Upper lobe of left lung (tissue), 6 donors: Measurements from ENCODE around the gene LGMN. TPM values are rescaled to one million over a fixed set of nuclear protein-coding genes. Genes with fewer than 3 reads are reported as not detected.
A peak's percentile ranks its signal among the peaks of the same experiment; 100 is the strongest.

Source experiments
- ATAC-seq, 2 donors: fragments of 200-7000 bp; cut with Tn5 transposase; one replicate each; pipeline ENCODE4 v1.9.1; 2022; ENCODE audit warnings: mild to moderate bottlenecking in 2 of 2, moderate library complexity in 2 of 2; ENCODE audit not compliant: low FRiP score in 2 of 2
- DNase-seq, 2 donors: peaks; one replicate each; pipeline ENCODE4 v3.0.0-alpha.2; 2019 to 2020
- H3K27ac ChIP-seq, 4 donors: fragments of 200-600 bp; sonication (generic); one replicate each; pipeline ENCODE4 v1.5.1; 2016 to 2019
- H3K27me3 ChIP-seq, 4 donors: fragments of 200-600 bp; sonication (generic); one replicate each; pipeline ENCODE4 v1.5.1; 2017 to 2019
- H3K36me3 ChIP-seq, 4 donors: fragments of 200-600 bp; sonication (generic); one replicate each; pipeline ENCODE4 v1.5.1; 2016 to 2019
- H3K4me1 ChIP-seq, 4 donors: fragments of 200-600 bp; sonication (generic); one replicate each; pipeline ENCODE4 v1.5.1; 2018 to 2019
- H3K4me3 ChIP-seq, 4 donors: fragments of 200-600 bp; sonication (generic); one replicate each; pipeline ENCODE4 v1.5.1; 2017 to 2019; ENCODE audit warnings: mild to moderate bottlenecking in 2 of 4, moderate library complexity in 1 of 4
- H3K9me3 ChIP-seq, 4 donors: fragments of 200-600 bp; sonication (generic); one replicate each; pipeline ENCODE4 v1.5.1; 2018 to 2019
- CTCF ChIP-seq, 6 experiments: fragments of 450-650 bp in 4 of 6; fragments of 200-600 bp in 2 of 6; sonication (generic) in 2 of 6; IDR thresholded peaks; one replicate each; pipeline ENCODE4 v1.5.1; 2016 to 2019; ENCODE audit warnings: antibody characterized with exemption in 6 of 6
- EP300 ChIP-seq, 4 donors: sonication (generic); formaldehyde crosslinking; IDR thresholded peaks; one replicate each; pipeline ENCODE4 v1.5.1; 2017; ENCODE audit warnings: antibody characterized with exemption in 4 of 4, control low read depth in 2 of 4
- POLR2A ChIP-seq, 4 donors: fragments of 450-650 bp; IDR thresholded peaks; one replicate each; pipeline ENCODE4 v1.5.1; 2016 to 2017; ENCODE audit warnings: antibody characterized with exemption in 4 of 4, mild to moderate bottlenecking in 2 of 4
- POLR2AphosphoS5 ChIP-seq, 2 donors: sonication (generic); formaldehyde crosslinking; IDR thresholded peaks; one replicate each; pipeline ENCODE4 v1.5.1; 2017; ENCODE audit warnings: antibody characterized with exemption in 2 of 2
- WGBS, 2 donors: methylation state at CpG; one replicate each; pipeline ENCODE4 v1.1.5; 2017 to 2018; 5-methylcytosine and 5-hydroxymethylcytosine counted together
- total RNA-seq, 6 donors: library from RNA; depleted of rRNA in 4 of 6; stranded (reverse); fragments of >200 nt in 4 of 6; gene quantifications; one replicate each; pipeline versions ENCODE4 v1.1.0 to v1.2.1, GENCODE V29; 2016 to 2021
- donor health status: DM: no; HTN: no; CAD: no; lungs with moderate emphysema.
- donor health status: DM: no; HTN: yes; CAD: no; lungs with severe emphysema.

The LGMN gene
- total RNA-seq, 6 donors from 2014 or later, result 53.4 to 222 (median 123) TPM

GRCh38 chr14:92695562-92695961, 52.9 kb downstream of the LGMN start:
- no peak for ATAC-seq
- TF ChIP-seq CTCF (IDR thresholded peaks at IDR 0.05) (no peak), EP300 (IDR thresholded peaks at IDR 0.05) (no peak), POLR2AphosphoS5 (IDR thresholded peaks at IDR 0.05) (no peak), POLR2A (IDR thresholded peaks at IDR 0.05) (no peak)
- WGBS, 2 donors, result 84 to 86% methylated on average over 1 of the region's 1 CpG

GRCh38 chr14:92694807-92695206, 53.6 kb downstream of the LGMN start:
- no peak for DNase-seq
- WGBS, 2 donors, result 60 to 66% methylated on average over 3 to 5 of the region's 5 CpGs
- H3K9me3 ChIP-seq, result no peaks in the 10 kb centered on the region
- ATAC-seq, result no peak
- TF ChIP-seq POLR2A (IDR thresholded peaks at IDR 0.05) (no peak), POLR2AphosphoS5 (IDR thresholded peaks at IDR 0.05) (no peak), CTCF (IDR thresholded peaks at IDR 0.05) (no peak), EP300 (IDR thresholded peaks at IDR 0.05) (no peak)
- H3K36me3 ChIP-seq, result peaks cover 0 to 6% (median 0%) of the 10 kb centered on the region in 4 donors
- H3K4me1 ChIP-seq, result peaks cover 13 to 23% (median 15%) of the 10 kb centered on the region in 4 donors
- H3K27me3 ChIP-seq, result no peaks in the 10 kb centered on the region
- no peak overlapping the region for H3K4me3 ChIP-seq
- H3K27ac ChIP-seq, result no peak overlapping the region

More at GRCh38 chr14:92695562-92695961, 52.9 kb downstream of the LGMN start:
- no peak for DNase-seq
- Histone ChIP-seq H3K27me3 (no peaks in the 10 kb centered on the region), H3K27ac (no peak overlapping the region), H3K4me1 (peaks cover 13 to 23% (median 15%) of the 10 kb centered on the region in 4 donors), H3K36me3 (no peaks in the 10 kb centered on the region), H3K9me3 (no peaks in the 10 kb centered on the region), H3K4me3 (no peak overlapping the region)

- no peak overlapping the region for H3K27ac ChIP-seq
- H3K27me3 ChIP-seq, result no peaks in the 10 kb centered on the region
- H3K4me3 ChIP-seq, result no peak overlapping the region
- H3K36me3 ChIP-seq, result peaks cover 0 to 7% (median 0%) of the 10 kb centered on the region in 4 donors
- H3K9me3 ChIP-seq, result no peaks in the 10 kb centered on the region
- DNase-seq (no peak), ATAC-seq (no peak)
- WGBS, 2 donors, result 71 to 81% methylated on average over 16 to 18 of the region's 18 CpGs
- H3K4me1 ChIP-seq, result peaks cover 13 to 23% (median 15%) of the 10 kb centered on the region in 4 donors
- no peak for TF ChIP-seq POLR2A (IDR thresholded peaks at IDR 0.05)
- no peak for TF ChIP-seq CTCF (IDR thresholded peaks at IDR 0.05)
- TF ChIP-seq POLR2AphosphoS5 (IDR thresholded peaks at IDR 0.05), result no peak
Measured at GRCh38 chr14:92693998-92694795, 54.2 kb downstream of the LGMN start.

- H3K4me3 ChIP-seq, result no peak overlapping the region
- peak in 1 of 2 donors; percentile 84 for DNase-seq
- peaks cover 13 to 23% (median 15%) of the 10 kb centered on the region in 4 donors for H3K4me1 ChIP-seq
- peak; percentile 3 to 52 for ATAC-seq
- H3K27me3 ChIP-seq, result no peaks in the 10 kb centered on the region
- no peaks in the 10 kb centered on the region for H3K9me3 ChIP-seq
- TF ChIP-seq POLR2A (IDR thresholded peaks at IDR 0.05) (no peak), CTCF (IDR thresholded peaks at IDR 0.05) (no peak), POLR2AphosphoS5 (IDR thresholded peaks at IDR 0.05) (no peak), EP300 (IDR thresholded peaks at IDR 0.05) (no peak)
- H3K27ac ChIP-seq, result peak overlapping the region; percentile 39 to 63 (median 42)
- WGBS, 2 donors, result 11 to 29% methylated on average over 2 of the region's 2 CpGs
- H3K36me3 ChIP-seq, result peaks cover 0 to 19% (median 10%) of the 10 kb centered on the region in 4 donors
Measured at GRCh38 chr14:92692822-92693226, 55.6 kb downstream of the LGMN start.
